Measurements from ENCODE around the gene OR6N2. TPM values are rescaled to one million over a fixed set of nuclear protein-coding genes. Genes with fewer than 3 reads are reported as not detected.

Gene OR6N2
- total and polyA plus RNA-seq, 9 of the 15 experiments (the other 6 are each of a cell fraction or from before 2014, with no cell fraction given): not detected

GRCh38 chr1:158799689-158800088 is 18.7 kb upstream of the OR6N2 start (continued):
- TF ChIP-seq GMEB1 (CRISPR knock-in tag; IDR thresholded peaks at IDR 0.05) (no peak), ZBTB34 (CRISPR knock-in tag; IDR thresholded peaks at IDR 0.05) (no peak), DLX4 (CRISPR knock-in tag; IDR thresholded peaks at IDR 0.05) (no peak), CEBPZ (IDR thresholded peaks at IDR 0.05; ENCODE audit: borderline replicate concordance, low read depth, low read length) (no peak), E4F1 (CRISPR knock-in tag; IDR thresholded peaks at IDR 0.05; ENCODE audit: borderline replicate concordance) (no peak), IRF1 (CRISPR knock-in tag; IDR thresholded peaks at IDR 0.05; ENCODE audit: borderline replicate concordance) (no peak), HMGXB4 (CRISPR knock-in tag; IDR thresholded peaks at IDR 0.05) (no peak), RBM25 (IDR thresholded peaks at IDR 0.05; ENCODE audit: low read depth, low read length, severe bottlenecking) (no peak), ZNF780A (CRISPR knock-in tag; IDR thresholded peaks at IDR 0.05) (no peak), ERF (CRISPR knock-in tag; IDR thresholded peaks at IDR 0.05) (no peak), DNMT1 (IDR thresholded peaks at IDR 0.05) (no peak), ZNF79 (CRISPR knock-in tag; IDR thresholded peaks at IDR 0.05; ENCODE audit: low read depth) (no peak), CC2D1A (IDR thresholded peaks at IDR 0.05) (0 out of 2 replicates have a peak, but pooled peaks have one; percentile 33), HMG20B (CRISPR knock-in tag; IDR thresholded peaks at IDR 0.05) (no peak), SMC3 (conservative IDR thresholded peaks at IDR 0.05; ENCODE audit: insufficient read depth, low read depth, low read length) (no peak), CBX3 (IDR thresholded peaks at IDR 0.05; ENCODE audit: borderline replicate concordance in 1 of 2, low read length in 2 of 2) (peak in 1 of 2 experiments; percentile 87; a peak in 1 of 3 replicates)

Measured in K562 (cell line).